H1 (cell line): ENCODE results near the gene EPG5. TPM values are rescaled to one million over a fixed set of nuclear protein-coding genes. Genes with fewer than 3 reads are reported as not detected.

Experiments
- CTCF ChIA-PET: fragments of 300-600 bp; sonication (Branson Sonifier 250); formaldehyde crosslinking; loops from one replicate; lab custom pipeline; 2021; ENCODE audit not compliant: partially characterized antibody; lab: Charles Lee
- POLR2A ChIA-PET: fragments of 300-600 bp; sonication (Branson Sonifier 250); formaldehyde crosslinking; loops from one replicate; lab custom pipeline; 2021; ENCODE audit warnings: inconsistent platforms; ENCODE audit not compliant: partially characterized antibody; lab: Charles Lee
- DNase-seq, 2 experiments: peaks; one replicate each; pipeline versions ENCODE4 v3.0.0 to v3.0.0-alpha.2; 2010 to 2022; ENCODE audit warnings: low spot score in 2 of 2, low read depth in 1 of 2, mixed read lengths in 1 of 2
- FAIRE-seq: peaks from 2 replicates; lab custom pipeline; 2011; peaks lifted over from hg19 to GRCh38; lab: Jason Lieb, UNC
- H2AFZ ChIP-seq: 2 replicates; pipeline ENCODE4 v1.8.1; 2012; ENCODE audit warnings: low read length, inconsistent platforms
- H2AK5ac ChIP-seq: 2 replicates; pipeline ENCODE4 v1.6.1; 2013; ENCODE audit warnings: low read depth, low read length
- H2BK120ac ChIP-seq: replicated peaks from 2 replicates; pipeline ENCODE3; 2013; ENCODE audit warnings: low read depth, low read length, inconsistent platforms
- H2BK12ac ChIP-seq: 2 replicates; pipeline ENCODE4 v1.6.1; 2013; ENCODE audit warnings: low read depth, low read length
- H2BK15ac ChIP-seq: 2 replicates; pipeline ENCODE4 v1.6.1; 2013; ENCODE audit warnings: low read length
- H2BK20ac ChIP-seq: 2 replicates; pipeline ENCODE4 v1.6.1; 2013; ENCODE audit warnings: low read length
- H2BK5ac ChIP-seq: 2 replicates; pipeline ENCODE4 v1.6.1; 2013; ENCODE audit warnings: low read depth, low read length
- H3K14ac ChIP-seq: 2 replicates; pipeline ENCODE4 v1.6.1; 2013; ENCODE audit warnings: inconsistent platforms; ENCODE audit not compliant: insufficient read length
- H3K18ac ChIP-seq: 2 replicates; pipeline ENCODE4 v1.6.1; 2013; ENCODE audit warnings: low read length; ENCODE audit errors: extremely low read depth
- H3K23ac ChIP-seq: 2 replicates; pipeline ENCODE4 v1.6.1; 2013; ENCODE audit warnings: inconsistent platforms; ENCODE audit not compliant: insufficient read length
- H3K23me2 ChIP-seq: 2 replicates; pipeline ENCODE4 v1.6.1; 2013; ENCODE audit warnings: low read depth, low read length
- H3K27ac ChIP-seq: 2 replicates; pipeline ENCODE4 v1.6.1; 2011; ENCODE audit warnings: low read depth, low read length, inconsistent platforms
- H3K27me3 ChIP-seq, 4 experiments: replicated peaks in 1 of 4; 1 replicate in 1 of 4; 2 replicates in 3 of 4; pipeline versions ENCODE4 v1.6.1 to v1.8.1; 2011 to 2013; ENCODE audit warnings: low read length in 3 of 4, mild to moderate bottlenecking in 3 of 4, inconsistent platforms in 2 of 4, mixed read lengths in 2 of 4, moderate library complexity in 1 of 4; ENCODE audit not compliant: control insufficient read depth in 3 of 4, insufficient read depth in 3 of 4; ENCODE audit errors: extremely low read depth in 1 of 4
- H3K36me3 ChIP-seq, 4 experiments: 2 replicates each; pipeline versions ENCODE4 v1.6.1 to v1.8.1; 2011 to 2013; ENCODE audit warnings: mild to moderate bottlenecking in 4 of 4, low read length in 3 of 4, moderate library complexity in 2 of 4, control low read depth in 1 of 4, inconsistent platforms in 1 of 4; ENCODE audit not compliant: insufficient read depth in 4 of 4, control insufficient read depth in 2 of 4
- H3K4ac ChIP-seq: replicated peaks from 2 replicates; pipeline ENCODE3; 2013; ENCODE audit warnings: low read length, low read depth, mixed read lengths, inconsistent platforms; ENCODE audit not compliant: insufficient read length
- H3K4me1 ChIP-seq, 4 experiments: replicated peaks in 1 of 4; 1 replicate in 1 of 4; 2 replicates in 3 of 4; pipeline versions ENCODE4 v1.6.1 to v1.8.1; 2011 to 2013; ENCODE audit warnings: low read length in 3 of 4, inconsistent platforms in 2 of 4, mixed read lengths in 1 of 4; ENCODE audit not compliant: insufficient read depth in 4 of 4, control insufficient read depth in 3 of 4
- H3K4me2 ChIP-seq, 2 experiments: 2 replicates each; pipeline versions ENCODE4 v1.6.1 to v1.8.1; 2011 to 2013; ENCODE audit warnings: low read depth in 2 of 2, low read length in 2 of 2, control low read depth in 1 of 2, inconsistent platforms in 1 of 2, mild to moderate bottlenecking in 1 of 2; ENCODE audit not compliant: insufficient read depth in 1 of 2
- H3K4me3 ChIP-seq, 4 experiments: fragments of 200-600, 300-600 bp in 1 of 4; sonication (generic), shearing (Covaris generic), sonication (Bioruptor Twin) in 1 of 4; 2 replicates each; pipeline versions ENCODE4 v1.5.1 to v1.8.1; 2011 to 2016; ENCODE audit warnings: low read length in 4 of 4, low read depth in 3 of 4, control low read depth in 2 of 4, inconsistent platforms in 2 of 4, mild to moderate bottlenecking in 2 of 4, mixed read lengths in 1 of 4, moderate library complexity in 1 of 4; ENCODE audit not compliant: insufficient read depth in 2 of 4; ENCODE audit errors: extremely low read depth in 1 of 4
- H3K56ac ChIP-seq: replicated peaks from 2 replicates; pipeline ENCODE3; 2013; ENCODE audit warnings: low read depth, mild to moderate bottlenecking, mixed read lengths, low read length, inconsistent platforms; ENCODE audit not compliant: insufficient read length
- H3K79me1 ChIP-seq: 2 replicates; pipeline ENCODE4 v1.6.1; 2013; ENCODE audit warnings: low read depth, low read length, control low read depth
- H3K79me2 ChIP-seq, 2 experiments: 2 replicates each; pipeline versions ENCODE4 v1.6.1 to v1.8.1; 2012 to 2013; ENCODE audit warnings: low read length in 2 of 2, mild to moderate bottlenecking in 2 of 2, inconsistent platforms in 1 of 2; ENCODE audit not compliant: insufficient read depth in 2 of 2, control insufficient read depth in 1 of 2
- H3K9ac ChIP-seq, 4 experiments: replicated peaks in 1 of 4; 1 replicate in 1 of 4; 2 replicates in 3 of 4; pipeline versions ENCODE4 v1.6.1 to v1.8.1; 2011 to 2013; ENCODE audit warnings: low read depth in 3 of 4, low read length in 3 of 4, control low read depth in 2 of 4, mild to moderate bottlenecking in 2 of 4, moderate library complexity in 2 of 4, inconsistent platforms in 1 of 4; ENCODE audit errors: extremely low read depth in 1 of 4
- H3K9me3 ChIP-seq, 2 experiments: 2 replicates each; pipeline versions ENCODE4 v1.6.1 to v1.8.1; 2012 to 2013; ENCODE audit warnings: mild to moderate bottlenecking in 2 of 2, moderate library complexity in 2 of 2, control low read depth in 1 of 2, inconsistent platforms in 1 of 2, low read depth in 1 of 2, low read length in 1 of 2, mixed read lengths in 1 of 2; ENCODE audit not compliant: insufficient read depth in 2 of 2
- H4K20me1 ChIP-seq, 2 experiments: replicated peaks in 1 of 2; 2 replicates each; pipeline versions ENCODE3 to v1.8.1; 2011 to 2013; ENCODE audit warnings: inconsistent platforms in 2 of 2, low read length in 2 of 2, mild to moderate bottlenecking in 1 of 2; ENCODE audit not compliant: insufficient read depth in 2 of 2, control insufficient read depth in 1 of 2
- H4K5ac ChIP-seq: 2 replicates; pipeline ENCODE4 v1.6.1; 2013; ENCODE audit warnings: low read length, low read depth, mixed read lengths, inconsistent platforms; ENCODE audit not compliant: insufficient read length
- H4K8ac ChIP-seq: 2 replicates; pipeline ENCODE4 v1.8.0; 2013; ENCODE audit warnings: mild to moderate bottlenecking, moderate library complexity, low read length, inconsistent platforms; ENCODE audit not compliant: insufficient read depth; ENCODE audit errors: extremely low read depth
- H4K91ac ChIP-seq: replicated peaks from 2 replicates; pipeline ENCODE3; 2013; ENCODE audit warnings: low read length, mixed read lengths, inconsistent platforms; ENCODE audit not compliant: insufficient read length
- BCL11A ChIP-seq, 2 experiments: IDR thresholded peaks; one replicate each; pipeline ENCODE4 v1.6.1; 2011; ENCODE audit warnings: low read depth in 2 of 2, low read length in 2 of 2, mild to moderate bottlenecking in 2 of 2
- CEBPB ChIP-seq: IDR thresholded peaks from 2 replicates; pipeline ENCODE4 v1.6.1; 2012; ENCODE audit warnings: low read depth, low read length
- HDAC2 ChIP-seq, 2 experiments: fragments of 300-600 bp in 1 of 2; sonication (generic) in 1 of 2; IDR thresholded peaks; 2 replicates each; pipeline ENCODE4 v1.6.1; 2011 to 2012; ENCODE audit warnings: low read depth in 2 of 2, low read length in 2 of 2, mild to moderate bottlenecking in 2 of 2, moderate library complexity in 2 of 2, borderline replicate concordance in 1 of 2, inconsistent platforms in 1 of 2
- HDAC6 ChIP-seq: IDR thresholded peaks from one replicate; pipeline ENCODE4 v1.7.1; 2012; ENCODE audit warnings: low read depth, mild to moderate bottlenecking, inconsistent platforms, low read length, moderate library complexity
- NRF1 ChIP-seq: IDR thresholded peaks from 2 replicates; pipeline ENCODE4 v1.6.1; 2011; ENCODE audit warnings: mild to moderate bottlenecking, low read depth, low read length, improper control_type of control experiment
- RFX5 ChIP-seq: IDR thresholded peaks from 2 replicates; pipeline ENCODE4 v1.6.1; 2011; ENCODE audit warnings: low read depth, low read length, improper control_type of control experiment, borderline replicate concordance
- SIRT6 ChIP-seq: IDR thresholded peaks from one replicate; pipeline ENCODE4 v1.7.1; 2012; ENCODE audit warnings: low read length, inconsistent platforms
- SIX5 ChIP-seq: IDR thresholded peaks from 2 replicates; pipeline ENCODE4 v1.6.1; 2011; ENCODE audit warnings: mild to moderate bottlenecking, low read depth, low read length
- SRF ChIP-seq: IDR thresholded peaks from 2 replicates; pipeline ENCODE4 v1.6.1; 2011; ENCODE audit warnings: mild to moderate bottlenecking, low read depth, low read length, moderate library complexity
- TAF1 ChIP-seq: IDR thresholded peaks from 2 replicates; pipeline ENCODE4 v1.6.1; 2011; ENCODE audit warnings: mild to moderate bottlenecking, low read depth, low read length
- WGBS, 2 experiments: shearing (Covaris generic) in 1 of 2; methylation state at CpG; one replicate each; pipeline versions ENCODE4 v1.1.6 to v1.1.7; 2013 to 2015; ENCODE audit warnings: low lambda C conversion rate in 2 of 2, mixed read lengths in 2 of 2, inconsistent platforms in 1 of 2, low coverage in 1 of 2, missing lambda C conversion rate in 1 of 2; ENCODE audit not compliant: insufficient replicate concordance in 2 of 2, insufficient coverage in 1 of 2, insufficient read length in 1 of 2; ENCODE audit errors: extremely low coverage in 1 of 2, missing lambda C conversion rate in 1 of 2; 5-methylcytosine and 5-hydroxymethylcytosine counted together
- polyA plus RNA-seq, 7 experiments: library from polyadenylated mRNA; depleted of rRNA in 3 of 7; stranded (reverse) in 5 of 7; unstranded in 2 of 7; fragments of >200 nt in 5 of 7; fragments of 200-250 nt in 2 of 7; gene quantifications; 1 replicate in 5 of 7; 2 replicates in 1 of 7; 4 replicates in 1 of 7; pipeline versions ENCODE4 v1.2.1 to v1.2.3, GENCODE V29; 2011 to 2013; ENCODE audit warnings: missing spikeins in 2 of 7, mixed read lengths in 2 of 7
- total RNA-seq: library from RNA; stranded (reverse); fragmentation: NEBNext Ultra II Directional; extraction: Animal tissue kit (Norgen Biotek cat#: 25700); gene quantifications from 2 replicates; pipeline ENCODE4 v1.2.1, GENCODE V29; 2021

The EPG5 gene
- total and polyA plus RNA-seq, 2 of the 8 experiments (the other 6 are each of a cell fraction or from before 2014, with no cell fraction given), result 14.1 to 18.3 TPM

- no peak overlapping the region for H3K27ac ChIP-seq
- H3K4me3 ChIP-seq, result no peak overlapping the region
- no peak overlapping the region for H2BK15ac ChIP-seq
- no peak overlapping the region for H2AFZ ChIP-seq
- no peak overlapping the region for H3K56ac ChIP-seq
- DNase-seq (no peak), FAIRE-seq (no peak)
- no peaks in the 10 kb centered on the region for H3K23me2 ChIP-seq
- ChIA-PET POLR2A (no interaction called here), CTCF (interaction anchor here (0.6 to 1.4 kb wide), 6 partner anchors 14 to 1216 kb away, joined by 3 to 4 read pairs (median 3); partner anchors contain the start of gene SLC14A1)
- no peak overlapping the region for H4K5ac ChIP-seq
- no peak overlapping the region for H3K14ac ChIP-seq
- H3K9me3 ChIP-seq, result peaks cover 16 to 21% of the 10 kb centered on the region in 2 experiments; a peak in 3 of 4 replicates
- H2BK20ac ChIP-seq, result no peak overlapping the region
- no peaks in the 10 kb centered on the region for H3K79me1 ChIP-seq
- no peak overlapping the region for H3K4ac ChIP-seq
- no peak overlapping the region for H4K91ac ChIP-seq
- no peak overlapping the region for H3K9ac ChIP-seq
- H2BK12ac ChIP-seq, result no peak overlapping the region
- no peaks in the 10 kb centered on the region for H3K79me2 ChIP-seq
- H3K23ac ChIP-seq, result no peak overlapping the region
- no peak overlapping the region for H3K18ac ChIP-seq
- H4K20me1 ChIP-seq, result no peaks in the 10 kb centered on the region
- no peak overlapping the region for H2BK120ac ChIP-seq
- no peaks in the 10 kb centered on the region for H3K27me3 ChIP-seq
- no peak overlapping the region for H3K4me2 ChIP-seq
- no peak overlapping the region for H4K8ac ChIP-seq
- H2BK5ac ChIP-seq, result no peak overlapping the region
- H3K36me3 ChIP-seq, result no peaks in the 10 kb centered on the region
- H2AK5ac ChIP-seq, result no peak overlapping the region
- H3K4me1 ChIP-seq, result no peaks in the 10 kb centered on the region
- 82% methylated on average over 1 of the region's 1 CpG; no CpG with 5 or more reads in 1 of the 2 experiments for WGBS, 2 experiments
- TF ChIP-seq NRF1 (no peak), BCL11A (IDR thresholded peaks at IDR 0.05; ENCODE audit: low read depth in 2 of 2, low read length in 2 of 2) (no peak), HDAC2 (IDR thresholded peaks at IDR 0.05; ENCODE audit: borderline replicate concordance in 1 of 2, low read depth in 2 of 2, low read length in 2 of 2) (no peak), TAF1 (no peak), SIX5 (no peak), HDAC6 (no peak), CEBPB (no peak), RFX5 (no peak), SIRT6 (no peak), SRF (no peak)
Observed at GRCh38 chr18:45801416-45802004, 165.6 kb downstream of the EPG5 start.
